GM12878 (cell line): Measurements from ENCODE around the gene ZDHHC14. TPM values are rescaled to one million over a fixed set of nuclear protein-coding genes. Genes with fewer than 3 reads are reported as not detected.
A peak's percentile ranks its signal among the peaks of the same experiment; 100 is the strongest.

Source experiments
- BACH1 ChIP-seq: fragments of 450-650 bp; IDR thresholded peaks from 2 replicates; pipeline ENCODE4 v1.6.1; 2017; ENCODE audit warnings: mild to moderate bottlenecking, borderline replicate concordance
- BHLHE40 ChIP-seq, 2 experiments: fragments of 450-650 bp in 1 of 2; IDR thresholded peaks; 2 replicates each; pipeline ENCODE4 v1.6.1; 2011 to 2017; ENCODE audit warnings: low read depth in 2 of 2, borderline replicate concordance in 1 of 2, improper control_type of control experiment in 1 of 2, low read length in 1 of 2, mild to moderate bottlenecking in 1 of 2
- FOXM1 ChIP-seq: IDR thresholded peaks from 2 replicates; pipeline ENCODE4 v1.6.1; 2012; ENCODE audit warnings: low read depth, mild to moderate bottlenecking, inconsistent platforms, low read length, moderate library complexity
- GATAD2B ChIP-seq: fragments of 450-650 bp; conservative IDR thresholded peaks from 2 replicates; pipeline ENCODE4 v1.6.1; 2017; ENCODE audit warnings: low read depth, mild to moderate bottlenecking, moderate library complexity
- LARP7 ChIP-seq: fragments of 450-650 bp; IDR thresholded peaks from 2 replicates; pipeline ENCODE4 v1.6.1; 2017; ENCODE audit warnings: mild to moderate bottlenecking
- NFYA ChIP-seq: IDR thresholded peaks from 2 replicates; pipeline ENCODE4 v1.6.1; 2011; ENCODE audit warnings: low read depth, mild to moderate bottlenecking, low read length, improper control_type of control experiment, borderline replicate concordance
- PKNOX1 ChIP-seq: fragments of 450-650 bp; IDR thresholded peaks from 2 replicates; pipeline ENCODE4 v1.6.1; 2016; ENCODE audit warnings: mild to moderate bottlenecking
- RAD21 ChIP-seq: IDR thresholded peaks from 2 replicates; pipeline ENCODE4 v1.6.1; 2011; ENCODE audit warnings: mild to moderate bottlenecking, low read depth, low read length, moderate library complexity; ENCODE audit not compliant: insufficient read depth
- SMAD1 ChIP-seq: fragments of 450-650 bp; IDR thresholded peaks from 2 replicates; pipeline ENCODE4 v1.6.1; 2018; ENCODE audit warnings: mild to moderate bottlenecking, low read depth; ENCODE audit not compliant: partially characterized antibody
- USF1 ChIP-seq: IDR thresholded peaks from 2 replicates; pipeline ENCODE4 v1.6.1; 2011; ENCODE audit warnings: borderline replicate concordance, low read depth, mild to moderate bottlenecking, moderate library complexity, mixed read lengths, low read length; ENCODE audit not compliant: insufficient read depth; ENCODE audit errors: extremely low read length
- YBX1 ChIP-seq: fragments of 450-650 bp; IDR thresholded peaks from 2 replicates; pipeline ENCODE4 v1.6.1; 2016; ENCODE audit warnings: antibody characterized with exemption
- ZBED1 ChIP-seq: IDR thresholded peaks from 2 replicates; pipeline ENCODE4 v1.6.1; 2016; ENCODE audit warnings: borderline replicate concordance
- ZNF207 ChIP-seq: fragments of 450-650 bp; IDR thresholded peaks from 2 replicates; pipeline ENCODE4 v1.6.1; 2014; ENCODE audit warnings: antibody characterized with exemption, mild to moderate bottlenecking, borderline replicate concordance
- ZNF24 ChIP-seq: fragments of 450-650 bp; IDR thresholded peaks from 2 replicates; pipeline ENCODE4 v1.6.1; 2017; ENCODE audit warnings: antibody characterized with exemption, mild to moderate bottlenecking
- ZNF592 ChIP-seq: fragments of 450-650 bp; IDR thresholded peaks from 2 replicates; pipeline ENCODE4 v1.6.1; 2017; ENCODE audit warnings: mild to moderate bottlenecking, moderate library complexity
- ZZZ3 ChIP-seq: IDR thresholded peaks from 2 replicates; pipeline ENCODE4 v1.6.1; 2011; ENCODE audit warnings: low read depth; ENCODE audit not compliant: control insufficient read depth, insufficient read length
- polyA plus RNA-seq, 11 experiments: library from polyadenylated mRNA; depleted of rRNA in 4 of 11; unstranded in 6 of 11; stranded (reverse) in 5 of 11; fragments of >200 nt; fragmentation: Nextera tagmentation in 4 of 11; fragmentation: Illumina TruSeq in 1 of 11; extraction: Ambion mirVana in 4 of 11; extraction: Trizol in 1 of 11; gene quantifications; 1 replicate in 1 of 11; 2 replicates in 10 of 11; pipeline versions ENCODE4 v1.2.1 to v1.2.3, GENCODE V29; 2011 to 2016; ENCODE audit warnings: inconsistent platforms in 2 of 11, missing spikeins in 2 of 11, low read depth in 1 of 11
- total RNA-seq, 4 experiments: library from RNA; depleted of rRNA in 3 of 4; stranded (reverse); fragments of >200 nt in 3 of 4; fragmentation: Illumina TruSeq in 1 of 4; extraction: Trizol in 1 of 4; gene quantifications; 2 replicates each; pipeline versions ENCODE4 v1.2.1 to v1.2.3, GENCODE V29; 2013 to 2021
- TF ChIP-seq, protein P1 (sequence below): fragments of 450-650 bp; IDR thresholded peaks from 2 replicates; pipeline ENCODE4 v1.6.1; 2017; ENCODE audit warnings: low read depth, mild to moderate bottlenecking, moderate library complexity
- TF ChIP-seq, protein P2 (sequence below): IDR thresholded peaks from 2 replicates; pipeline ENCODE4 v1.6.1; 2012; ENCODE audit warnings: low read depth, low read length, improper control_type of control experiment
- TF ChIP-seq, protein P3 (sequence below): fragments of 450-650 bp; IDR thresholded peaks from 2 replicates; pipeline ENCODE4 v1.6.1; 2016; ENCODE audit warnings: mild to moderate bottlenecking

Gene ZDHHC14
- total and polyA plus RNA-seq, 10 of the 15 experiments (the other 5 are each of a cell fraction or from before 2014, with no cell fraction given) = 0.15 to 16.0 (median 0.76) TPM; not detected in 1

- TF ChIP-seq SMAD1 = no peak
- peak; percentile 55 for TF ChIP-seq GATAD2B
- TF ChIP-seq ZZZ3 = no peak
- TF ChIP-seq ZNF592 = no peak
- no peak; the same call in 1 of the 2 replicates for TF ChIP-seq BACH1
- TF ChIP-seq YBX1 = no peak
- no peak for TF ChIP-seq NFYA
- TF ChIP-seq USF1 = no peak
- TF ChIP-seq, protein P1, sequence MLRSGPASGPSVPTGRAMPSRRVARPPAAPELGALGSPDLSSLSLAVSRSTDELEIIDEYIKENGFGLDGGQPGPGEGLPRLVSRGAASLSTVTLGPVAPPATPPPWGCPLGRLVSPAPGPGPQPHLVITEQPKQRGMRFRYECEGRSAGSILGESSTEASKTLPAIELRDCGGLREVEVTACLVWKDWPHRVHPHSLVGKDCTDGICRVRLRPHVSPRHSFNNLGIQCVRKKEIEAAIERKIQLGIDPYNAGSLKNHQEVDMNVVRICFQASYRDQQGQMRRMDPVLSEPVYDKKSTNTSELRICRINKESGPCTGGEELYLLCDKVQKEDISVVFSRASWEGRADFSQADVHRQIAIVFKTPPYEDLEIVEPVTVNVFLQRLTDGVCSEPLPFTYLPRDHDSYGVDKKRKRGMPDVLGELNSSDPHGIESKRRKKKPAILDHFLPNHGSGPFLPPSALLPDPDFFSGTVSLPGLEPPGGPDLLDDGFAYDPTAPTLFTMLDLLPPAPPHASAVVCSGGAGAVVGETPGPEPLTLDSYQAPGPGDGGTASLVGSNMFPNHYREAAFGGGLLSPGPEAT = peak; percentile 96
- TF ChIP-seq LARP7 = peak; percentile 38; the same call in 1 of the 2 replicates
- peak; percentile 83; the same call in 1 of the 2 replicates for TF ChIP-seq FOXM1
- peak; percentile 45 for TF ChIP-seq RAD21
- TF ChIP-seq, protein P2, sequence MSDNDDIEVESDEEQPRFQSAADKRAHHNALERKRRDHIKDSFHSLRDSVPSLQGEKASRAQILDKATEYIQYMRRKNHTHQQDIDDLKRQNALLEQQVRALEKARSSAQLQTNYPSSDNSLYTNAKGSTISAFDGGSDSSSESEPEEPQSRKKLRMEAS = 0 out of 2 replicates have a peak, but pooled peaks have one; percentile 41
- peak; percentile 45; the same call in 1 of the 2 replicates for TF ChIP-seq PKNOX1
- peak; percentile 4; the same call in 1 of the 2 replicates for TF ChIP-seq ZNF24
- no peak; the same call in 1 of the 2 replicates for TF ChIP-seq ZBED1
- TF ChIP-seq, protein P3, sequence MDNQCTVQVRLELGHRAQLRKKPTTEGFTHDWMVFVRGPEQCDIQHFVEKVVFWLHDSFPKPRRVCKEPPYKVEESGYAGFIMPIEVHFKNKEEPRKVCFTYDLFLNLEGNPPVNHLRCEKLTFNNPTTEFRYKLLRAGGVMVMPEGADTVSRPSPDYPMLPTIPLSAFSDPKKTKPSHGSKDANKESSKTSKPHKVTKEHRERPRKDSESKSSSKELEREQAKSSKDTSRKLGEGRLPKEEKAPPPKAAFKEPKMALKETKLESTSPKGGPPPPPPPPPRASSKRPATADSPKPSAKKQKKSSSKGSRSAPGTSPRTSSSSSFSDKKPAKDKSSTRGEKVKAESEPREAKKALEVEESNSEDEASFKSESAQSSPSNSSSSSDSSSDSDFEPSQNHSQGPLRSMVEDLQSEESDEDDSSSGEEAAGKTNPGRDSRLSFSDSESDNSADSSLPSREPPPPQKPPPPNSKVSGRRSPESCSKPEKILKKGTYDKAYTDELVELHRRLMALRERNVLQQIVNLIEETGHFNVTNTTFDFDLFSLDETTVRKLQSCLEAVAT = peak; percentile 93
- TF ChIP-seq ZNF207 = no peak
- TF ChIP-seq BHLHE40 (IDR thresholded peaks at IDR 0.05; ENCODE audit: borderline replicate concordance in 1 of 2, low read depth in 2 of 2, low read length in 1 of 2) = peak; percentile 65 to 76; a peak in 3 of 4 replicates
Measured at GRCh38 chr6:157563611-157564284, 182.8 kb downstream of the ZDHHC14 start (continued).
